NCI-H2196 treated with DMSO at 0.1 percent for 48 hours (cell line): ENCODE measurements around the gene HCN2.
"Not testable (repeated sequence)": the region's sequence is repeated elsewhere in the genome, so short reads cannot be mapped to it uniquely, and the experiment has no call there.

Experiments used
- DNase-seq: peaks from one replicate; lab custom pipeline; 2025; ENCODE audit not compliant: unreplicated experiment; lab: John Stamatoyannopoulos, UW

HCN2 gene

DNA sequence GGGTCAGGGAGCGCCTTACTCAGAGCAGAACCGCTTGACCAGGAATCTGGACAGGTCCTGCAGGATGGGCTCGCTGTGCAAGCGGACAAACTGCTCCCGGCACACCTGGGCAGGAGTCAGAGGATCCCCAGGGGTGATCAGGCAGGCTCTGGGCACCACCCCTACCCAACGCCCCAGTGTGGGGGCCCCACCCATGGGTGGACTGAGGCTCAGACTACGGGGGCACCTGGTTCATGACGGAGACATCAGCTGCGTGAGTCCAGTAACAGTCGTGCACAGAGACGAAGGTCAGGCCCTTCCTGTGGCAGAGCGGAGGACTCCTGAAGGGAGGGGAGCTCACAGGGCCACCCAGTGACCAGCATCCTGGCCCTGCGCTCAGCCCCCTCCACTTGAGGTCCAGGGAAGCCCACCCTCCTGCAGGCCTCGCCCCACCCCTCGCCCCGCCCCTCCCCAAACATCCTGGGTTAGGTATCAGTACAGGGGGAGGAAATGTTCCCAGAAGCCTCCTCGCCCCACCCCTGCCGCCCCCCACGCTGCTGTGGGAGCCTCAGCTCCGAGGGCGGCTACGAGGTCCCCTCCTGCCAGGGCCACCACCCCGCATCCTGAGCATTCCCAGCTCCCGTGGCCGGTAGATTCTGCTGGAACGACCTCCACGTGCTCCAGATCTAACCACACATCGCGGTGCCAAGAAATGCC is 28.0 kb downstream of the HCN2 start:
- no peak for DNase-seq

DNA sequence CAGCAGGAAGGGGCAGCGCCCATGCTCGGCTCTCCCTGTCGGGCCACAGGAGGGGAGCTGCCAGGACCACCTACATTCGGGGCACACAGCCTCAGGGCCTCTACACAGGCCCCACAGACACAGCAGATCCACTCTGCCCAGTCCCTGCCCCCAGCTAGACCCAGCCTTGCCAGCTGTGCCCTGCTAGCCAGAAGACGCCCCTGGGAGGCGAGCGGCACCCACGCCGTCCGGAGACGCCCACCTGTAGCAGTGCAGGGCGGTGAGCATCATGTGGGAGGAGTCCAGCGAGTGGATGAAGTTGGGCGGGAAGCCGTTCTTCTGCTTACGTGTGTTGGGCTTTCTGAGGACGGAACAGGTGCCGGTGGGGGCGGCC is 28.6 kb downstream of the HCN2 start:
- DNase-seq = no peak

DNA sequence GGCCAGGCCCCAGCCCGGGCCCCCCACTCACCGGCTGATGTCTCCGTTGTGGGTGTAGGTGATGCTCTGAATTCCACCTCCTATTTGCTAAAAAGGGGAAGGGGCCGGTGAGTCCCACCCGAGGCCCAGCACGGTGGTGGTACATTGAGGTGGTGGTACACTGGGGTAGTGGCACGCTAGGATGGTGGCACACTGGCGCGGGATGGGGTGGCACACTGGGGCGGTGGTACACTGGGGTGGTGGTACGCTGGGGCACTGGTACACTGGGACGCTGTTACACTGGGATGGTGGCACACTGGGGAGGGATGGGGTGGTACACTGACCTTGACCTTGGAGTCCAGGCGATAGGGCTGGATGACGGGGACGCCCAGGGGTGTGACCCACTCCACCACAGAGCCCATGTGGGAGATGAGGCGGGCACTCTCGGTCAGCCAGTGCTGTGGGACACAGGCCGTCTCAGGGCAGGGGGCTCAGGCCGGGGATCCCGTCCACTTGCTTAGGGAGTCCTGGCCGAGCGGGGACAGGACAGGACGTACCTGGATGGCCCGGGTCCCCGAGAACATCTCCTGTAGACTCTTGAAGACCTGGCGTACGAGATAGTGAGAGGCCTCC is 29.1 kb downstream of the HCN2 start:
- DNase-seq = no peak

DNA sequence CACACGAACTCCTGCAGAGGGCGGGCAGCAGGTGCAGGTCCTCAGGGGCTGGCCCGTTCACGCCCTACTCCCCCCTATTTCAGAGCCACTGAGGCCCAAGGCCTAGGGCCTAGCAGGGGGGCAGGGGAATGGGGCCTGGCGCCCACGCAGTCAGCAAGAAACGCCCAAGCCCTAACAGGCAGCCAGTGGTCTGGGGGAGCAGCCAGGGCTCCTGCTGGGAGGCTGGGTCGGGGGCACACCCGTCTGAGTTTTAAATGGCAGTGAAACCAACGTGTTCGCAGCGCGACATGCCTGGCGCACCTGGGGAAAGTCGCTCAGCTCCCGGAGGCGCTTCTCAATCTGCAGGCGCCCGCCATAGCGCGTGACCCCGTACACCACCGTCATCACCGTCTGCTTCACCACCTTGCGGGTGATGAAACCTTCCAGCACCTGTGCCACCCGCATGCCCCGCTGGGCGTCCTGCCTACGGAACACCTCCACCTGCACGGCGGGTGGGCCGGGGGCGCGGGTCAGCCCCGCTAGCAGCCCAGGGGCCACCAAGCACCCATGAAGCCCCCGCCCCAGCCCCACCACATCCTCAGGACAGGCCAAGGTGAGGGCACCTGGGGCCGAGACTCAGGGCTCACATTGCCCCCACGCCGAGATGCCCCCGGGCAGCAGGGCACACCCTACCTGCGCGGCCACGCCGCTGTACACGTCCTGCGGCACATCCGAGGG is 29.8 kb downstream of the HCN2 start:
- no peak for DNase-seq

DNA sequence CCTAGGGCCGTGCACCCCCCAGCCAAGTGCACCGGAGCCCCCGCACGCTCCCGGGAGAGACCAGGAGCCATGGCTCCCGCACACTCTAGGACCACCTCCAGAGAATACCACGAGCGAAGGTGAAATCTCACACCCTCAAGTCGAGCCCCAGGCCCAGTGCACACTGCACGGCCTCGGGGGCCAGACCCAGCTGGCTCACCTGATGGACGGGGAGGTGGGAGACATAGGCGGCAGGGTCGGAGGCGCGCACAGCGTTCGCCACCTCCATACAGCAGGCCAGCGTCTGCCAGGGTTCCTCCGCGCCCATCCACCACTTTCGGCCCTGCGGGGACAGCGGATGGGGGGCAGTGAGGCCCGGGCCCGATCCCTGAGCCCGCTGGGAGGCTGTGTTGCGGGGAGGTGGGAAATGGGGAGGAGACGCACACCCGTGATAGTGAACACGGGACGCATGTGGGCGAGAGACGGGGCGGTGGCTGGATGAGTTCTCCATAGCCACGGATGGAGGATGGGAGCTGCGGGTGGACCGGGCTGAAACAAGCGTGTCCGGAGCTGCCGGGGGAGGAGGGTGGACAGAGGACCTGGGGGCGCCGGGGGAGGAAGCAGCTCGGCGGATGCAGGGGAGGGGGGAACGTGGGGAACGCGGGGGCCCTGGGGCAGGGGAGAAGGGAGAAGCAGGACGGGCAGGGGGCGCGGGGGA is 30.6 kb downstream of the HCN2 start:
- DNase-seq = no peak

DNA sequence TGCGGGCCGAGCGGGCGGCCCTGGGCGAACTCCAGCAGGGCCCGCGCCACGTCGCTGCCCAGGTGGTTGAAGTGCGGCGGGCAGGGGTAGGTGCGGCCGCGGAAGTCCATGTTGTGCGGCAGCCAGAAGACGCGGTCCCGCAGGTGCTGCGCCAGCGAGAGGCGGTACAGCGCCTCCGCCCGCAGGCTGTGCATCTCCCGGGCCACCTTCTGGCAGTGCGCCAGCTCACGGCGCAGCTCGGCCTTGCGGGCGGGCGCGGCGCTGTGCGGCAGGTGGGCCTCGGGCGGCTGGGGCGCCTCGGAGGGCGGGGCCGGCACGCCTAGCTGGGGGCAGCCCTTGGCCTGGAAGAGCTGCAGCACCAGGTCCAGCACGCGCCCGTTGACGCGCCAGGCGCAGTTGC is 31.5 kb downstream of the HCN2 start:
- not testable (repeated sequence) for DNase-seq

DNA sequence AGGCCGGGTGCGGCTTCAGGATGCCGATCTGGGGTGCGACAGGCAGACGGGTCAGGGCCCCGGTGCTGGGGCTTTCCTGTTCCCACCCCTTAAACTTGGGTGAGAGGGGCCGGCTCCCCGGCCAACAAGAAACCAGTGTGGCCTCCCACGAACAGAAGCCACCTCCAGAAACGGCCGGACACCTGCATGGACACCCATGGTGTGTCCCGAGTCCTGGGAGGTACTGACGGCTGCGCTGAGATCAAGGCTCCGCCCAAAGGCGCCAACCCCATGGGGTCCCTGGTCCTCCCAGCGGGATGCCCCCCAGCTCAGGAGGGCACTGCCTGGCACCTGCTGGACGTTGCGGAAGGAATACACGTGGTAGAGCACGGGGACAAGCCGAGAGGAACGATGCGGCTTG is 32.1 kb downstream of the HCN2 start:
- DNase-seq = no peak

DNA sequence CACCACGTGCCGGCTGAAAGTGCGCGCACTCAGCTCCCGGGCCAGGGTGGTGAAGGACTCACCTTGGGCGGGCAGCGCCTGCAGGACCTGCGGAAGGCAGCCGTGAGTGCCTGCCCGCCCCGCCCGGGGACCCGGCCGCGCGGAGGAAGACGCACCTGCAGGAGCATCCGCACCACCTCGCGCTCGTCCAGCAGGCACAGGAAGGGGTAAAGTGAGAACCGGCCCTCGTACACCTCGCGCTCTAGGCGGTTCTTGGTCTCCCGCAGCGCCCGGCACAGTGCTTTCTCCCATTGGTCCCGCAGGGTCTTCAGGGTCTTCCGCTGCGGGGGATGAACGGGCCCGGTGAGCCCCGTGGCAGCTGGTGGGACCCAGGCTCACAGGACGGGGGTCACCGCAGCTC is 33.0 kb downstream of the HCN2 start:
- no peak for DNase-seq

DNA sequence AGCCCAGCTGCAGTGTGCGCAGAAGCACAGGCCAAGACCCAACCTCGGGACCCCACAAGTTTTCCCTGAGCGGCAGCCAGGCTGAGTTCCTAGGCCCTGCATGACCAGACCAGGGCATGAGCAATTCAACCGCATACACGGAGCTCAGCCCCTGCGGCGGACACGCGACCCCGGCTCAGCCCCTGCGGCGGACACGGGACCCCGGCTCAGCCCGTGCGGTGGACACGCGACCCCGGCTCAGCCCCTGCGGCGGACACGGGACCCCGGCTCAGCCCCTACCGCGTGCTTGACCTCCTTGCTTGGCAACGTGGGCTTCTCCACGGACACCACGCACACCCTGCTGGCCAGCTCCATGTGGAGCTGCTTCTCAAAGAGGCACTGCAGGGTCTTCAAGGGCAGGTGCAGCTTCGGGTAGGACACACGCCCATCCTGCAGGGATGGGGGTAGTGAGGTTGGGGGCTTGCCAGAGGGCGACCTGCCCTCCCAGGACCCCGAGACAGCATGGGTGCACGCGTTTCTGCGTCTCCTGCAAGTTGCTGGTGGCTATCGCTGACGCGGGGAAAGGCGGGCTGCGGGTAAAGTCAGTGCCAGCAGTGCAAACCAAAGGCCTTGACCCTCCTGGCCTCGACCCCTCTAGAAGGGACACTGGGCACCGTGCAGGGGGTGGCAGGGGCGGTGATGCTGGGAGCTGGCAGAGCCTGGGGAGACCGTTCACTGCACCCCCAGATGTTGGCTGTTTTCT is 33.7 kb downstream of the HCN2 start:
- DNase-seq = no peak

DNA sequence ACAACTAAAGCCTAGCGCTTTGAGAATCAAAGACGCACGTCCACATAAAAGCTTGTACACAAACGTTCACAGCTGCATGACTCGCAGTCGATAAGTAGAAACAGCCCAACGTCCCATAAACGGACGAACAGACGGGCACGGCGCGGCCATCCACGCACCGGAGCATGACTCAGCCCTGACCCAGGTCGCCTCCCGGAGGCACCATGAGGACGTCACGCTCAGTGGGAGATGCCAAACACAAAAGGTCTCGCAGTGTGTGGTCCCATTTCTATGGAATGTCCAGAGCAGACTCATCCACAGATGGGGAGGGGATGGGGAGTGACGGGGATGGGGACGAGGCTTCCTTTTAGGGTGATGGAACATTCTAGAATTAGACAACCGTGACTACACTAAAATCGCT is 34.3 kb downstream of the HCN2 start:
- no peak for DNase-seq

DNA sequence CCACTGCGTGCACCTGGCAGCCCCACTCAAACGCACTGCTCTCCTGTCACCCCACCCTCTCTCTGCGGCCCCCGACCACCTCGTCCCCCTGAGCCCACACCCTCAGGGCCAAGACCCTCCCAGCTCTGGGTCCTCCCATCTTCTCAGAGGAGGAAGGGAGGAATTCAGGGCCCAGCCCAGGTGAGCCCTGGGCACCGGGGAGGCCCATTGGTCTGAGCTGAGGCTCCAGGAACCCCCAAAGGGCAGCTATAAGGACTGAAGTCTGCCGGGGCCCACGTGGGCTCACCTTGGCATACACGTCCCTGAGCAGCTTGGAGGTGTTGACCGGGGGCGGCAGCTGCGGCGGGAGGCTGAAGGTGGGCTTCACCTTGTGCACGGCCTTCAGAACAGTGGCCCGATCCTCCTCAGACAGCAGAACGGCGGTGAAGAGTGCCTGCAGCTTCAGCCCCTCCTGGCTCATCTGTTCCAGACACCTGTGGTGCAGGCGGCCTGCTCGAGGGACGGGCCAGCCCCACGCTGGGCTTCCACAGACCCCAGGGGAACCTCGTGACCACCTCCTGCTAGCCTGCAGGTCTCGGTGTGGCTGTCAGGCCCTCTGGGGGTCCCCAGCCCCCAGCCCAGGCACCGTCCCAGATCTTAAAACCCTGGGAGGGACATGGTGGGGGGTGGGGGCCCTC is 34.9 kb downstream of the HCN2 start:
- DNase-seq = no peak

DNA sequence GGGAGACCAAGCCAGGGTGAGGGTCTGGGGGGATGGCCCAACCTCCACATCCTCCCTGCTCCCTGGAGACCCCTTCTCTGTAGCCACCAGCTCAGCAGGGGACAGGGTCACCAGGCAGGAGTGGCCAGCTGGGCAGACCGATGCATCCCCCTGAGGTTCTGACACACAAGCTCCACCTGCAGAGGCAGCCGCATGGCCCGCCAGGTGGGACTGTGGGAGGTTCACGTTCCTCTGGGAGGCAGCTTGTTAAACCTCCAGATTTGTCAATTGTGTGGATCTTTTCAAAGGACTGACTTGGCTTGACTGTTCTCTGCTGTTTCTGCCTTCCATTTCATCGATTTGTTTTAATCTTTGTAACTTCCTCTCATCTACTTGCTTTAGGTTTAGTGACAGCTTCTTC is 35.6 kb downstream of the HCN2 start:
- DNase-seq = no peak

DNA sequence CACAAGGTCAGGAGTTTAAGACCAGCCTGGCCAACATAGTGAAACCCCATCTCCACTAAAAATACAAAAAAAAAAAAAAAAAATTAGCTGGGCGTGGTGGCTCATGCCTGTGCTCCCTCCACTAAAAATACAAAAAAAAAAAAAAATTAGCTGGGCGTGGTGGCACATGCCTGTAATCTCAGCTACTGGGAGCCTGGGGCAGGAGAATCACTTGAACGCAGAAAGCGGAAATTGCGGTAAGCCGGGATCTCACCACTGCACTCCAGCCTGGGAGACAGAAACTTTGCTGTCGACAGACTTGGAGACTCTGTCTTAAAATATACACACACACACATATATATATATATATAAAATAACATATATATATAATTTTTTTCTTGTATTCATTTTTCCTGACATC is 36.9 kb downstream of the HCN2 start:
- not testable (repeated sequence) for DNase-seq

DNA sequence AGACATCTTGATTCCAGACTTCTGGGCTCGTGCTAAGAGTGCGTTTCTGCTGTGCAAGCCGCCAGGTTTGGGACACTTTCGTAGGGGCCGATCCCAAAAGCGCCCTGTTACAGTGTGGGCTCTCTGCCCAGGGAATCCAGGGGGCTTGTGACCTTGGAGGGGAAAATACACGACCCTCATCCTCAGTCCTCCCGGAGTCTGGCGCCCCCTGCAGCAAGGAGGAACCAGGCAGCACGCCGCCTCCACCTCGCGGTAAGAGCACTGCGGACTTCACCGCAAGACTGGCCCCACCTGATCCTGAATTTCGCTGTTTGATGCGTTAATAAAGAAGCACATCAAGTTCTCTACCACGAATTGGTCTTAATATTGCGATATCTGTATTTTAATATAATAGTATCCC is 38.5 kb downstream of the HCN2 start:
- DNase-seq = no peak

DNA sequence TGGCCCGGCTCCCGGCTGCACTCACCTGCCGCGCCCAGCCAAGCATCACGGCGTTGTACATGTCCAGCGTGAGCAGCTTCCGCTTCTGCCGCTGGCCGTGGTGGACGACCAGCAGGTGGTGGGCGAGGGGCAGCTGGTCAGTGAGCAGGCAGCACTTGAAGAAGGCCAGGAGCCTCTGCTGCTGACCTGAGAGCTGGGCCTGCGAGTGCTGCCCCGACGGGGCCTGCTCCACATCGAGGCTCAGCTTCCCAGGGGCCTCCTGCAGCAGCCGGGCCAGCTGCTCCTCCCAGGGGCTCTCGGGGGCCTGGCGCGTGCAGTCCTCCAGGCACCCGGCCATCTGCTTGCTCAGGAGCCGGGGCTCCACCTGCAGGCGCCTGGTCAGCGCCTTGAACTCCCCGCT is 39.8 kb downstream of the HCN2 start:
- peak; percentile 51 for DNase-seq

DNA sequence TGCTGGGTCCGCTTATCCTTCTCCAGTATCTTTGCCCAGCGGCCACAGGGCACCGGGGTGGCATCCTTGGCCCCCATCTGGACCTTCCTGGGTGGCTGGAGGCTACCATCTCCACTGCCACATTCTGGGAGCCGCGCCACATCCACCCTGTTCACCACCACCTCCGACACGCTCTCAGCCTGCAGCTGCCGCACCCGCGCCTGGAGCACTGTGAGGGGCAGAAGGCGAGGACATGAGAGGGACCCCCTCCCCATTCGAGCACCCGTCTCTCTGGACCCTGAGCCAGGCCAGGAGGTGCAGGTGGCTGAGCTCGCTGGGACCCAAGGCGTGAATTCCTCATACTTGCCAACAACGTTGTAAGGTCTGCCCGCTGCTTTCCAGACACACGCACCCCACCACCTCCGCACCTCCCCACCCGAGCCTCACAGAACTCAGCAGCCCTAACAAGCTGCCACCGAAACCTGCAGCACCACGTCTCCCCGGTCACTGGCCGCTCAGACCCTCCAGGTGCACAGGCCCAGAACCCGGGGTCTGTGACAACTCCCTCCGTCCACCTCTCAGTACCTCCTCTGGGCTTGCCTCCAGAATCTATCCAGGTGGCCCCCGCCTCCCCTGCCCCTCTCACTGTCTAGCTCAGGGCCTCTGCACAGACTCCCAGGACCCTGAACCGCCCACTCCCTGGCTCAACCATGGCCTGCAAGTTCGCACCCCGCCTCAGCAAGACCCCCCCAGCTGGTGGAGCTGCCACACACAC is 40.5 kb downstream of the HCN2 start:
- no peak for DNase-seq

DNA sequence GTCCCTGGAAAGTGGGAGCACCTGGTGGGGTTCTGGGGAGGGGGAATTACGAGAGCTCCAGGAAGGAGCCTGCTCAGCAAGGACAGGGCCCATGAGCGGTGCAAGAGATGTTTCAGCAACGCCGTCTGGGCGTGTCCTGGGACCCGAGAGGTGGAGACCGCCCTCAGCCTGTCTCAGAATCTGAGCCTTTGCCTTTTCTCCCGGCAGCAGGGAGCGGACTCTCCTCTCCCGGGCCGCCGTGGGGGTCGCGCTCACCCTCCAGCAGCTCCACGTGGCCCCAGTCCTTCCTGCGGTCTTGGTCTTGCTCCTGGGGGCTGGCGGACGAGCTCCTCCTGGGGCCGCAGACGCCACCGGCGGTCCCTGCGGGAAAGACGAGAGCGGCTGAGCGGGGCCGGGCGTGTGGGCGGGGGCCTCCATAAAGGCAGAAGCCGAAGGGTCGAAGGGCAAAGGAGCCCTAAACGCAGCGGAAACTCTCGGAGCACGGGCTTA is 42.9 kb downstream of the HCN2 start:
- DNase-seq = no peak

DNA sequence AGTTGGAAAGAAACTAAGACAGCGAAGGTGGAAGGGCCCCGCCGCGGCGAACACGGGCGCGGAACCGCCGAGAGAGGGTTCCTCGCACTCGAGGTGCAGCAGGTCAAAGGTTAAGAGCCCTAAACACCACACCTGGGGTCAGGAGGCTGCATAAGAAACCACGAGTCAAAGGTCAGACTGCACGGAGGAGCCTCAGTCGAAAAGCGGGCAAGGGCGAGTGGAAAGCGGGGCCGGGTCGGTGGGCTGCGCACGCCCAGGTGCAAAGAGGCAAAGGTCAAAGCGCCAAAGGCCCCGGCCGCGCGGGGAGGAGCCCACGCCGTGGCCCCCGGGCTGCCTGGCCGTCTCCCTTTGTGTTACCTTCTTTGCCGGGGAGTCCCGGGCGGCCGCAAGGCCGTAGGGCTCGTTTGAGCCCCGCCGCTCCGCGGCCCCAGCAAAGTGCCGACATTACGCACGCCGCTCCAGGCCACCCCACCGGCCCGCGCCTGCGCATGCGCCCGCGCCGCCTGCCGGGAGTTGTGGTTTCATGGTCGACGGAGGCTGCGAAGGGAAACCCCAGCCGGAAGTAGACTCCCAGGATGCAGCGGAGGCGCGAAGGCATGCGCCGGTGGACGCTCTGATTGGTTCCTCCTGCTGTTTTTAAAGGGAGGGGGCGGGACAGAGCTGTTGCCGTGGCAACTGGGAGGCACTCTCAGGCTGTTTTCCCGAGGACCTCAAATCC is 43.5 kb downstream of the HCN2 start, which contains the start of gene POLRMT:
Gene POLRMT (minus strand): TSS at position 470 of the 718 bp plus-strand sequence. CDS start 25 bp downstream, at position 445.
- peak; percentile 88 for DNase-seq
